22Rv1 (cell line): ENCODE results near the gene GK2.

Experiments used
- H3K27ac ChIP-seq: fragments of 450-650 bp; 2 replicates; pipeline ENCODE4 v1.5.1; 2017
- ZFX ChIP-seq: fragments of 450-650 bp; IDR thresholded peaks from 2 replicates; pipeline ENCODE4 v1.6.1; 2017; ENCODE audit warnings: antibody characterized with exemption, borderline replicate concordance
- TF ChIP-seq, protein P1 (sequence below): fragments of 450-650 bp; IDR thresholded peaks from 2 replicates; pipeline ENCODE4 v1.5.1; 2017; ENCODE audit warnings: mild to moderate bottlenecking

The GK2 gene

DNA sequence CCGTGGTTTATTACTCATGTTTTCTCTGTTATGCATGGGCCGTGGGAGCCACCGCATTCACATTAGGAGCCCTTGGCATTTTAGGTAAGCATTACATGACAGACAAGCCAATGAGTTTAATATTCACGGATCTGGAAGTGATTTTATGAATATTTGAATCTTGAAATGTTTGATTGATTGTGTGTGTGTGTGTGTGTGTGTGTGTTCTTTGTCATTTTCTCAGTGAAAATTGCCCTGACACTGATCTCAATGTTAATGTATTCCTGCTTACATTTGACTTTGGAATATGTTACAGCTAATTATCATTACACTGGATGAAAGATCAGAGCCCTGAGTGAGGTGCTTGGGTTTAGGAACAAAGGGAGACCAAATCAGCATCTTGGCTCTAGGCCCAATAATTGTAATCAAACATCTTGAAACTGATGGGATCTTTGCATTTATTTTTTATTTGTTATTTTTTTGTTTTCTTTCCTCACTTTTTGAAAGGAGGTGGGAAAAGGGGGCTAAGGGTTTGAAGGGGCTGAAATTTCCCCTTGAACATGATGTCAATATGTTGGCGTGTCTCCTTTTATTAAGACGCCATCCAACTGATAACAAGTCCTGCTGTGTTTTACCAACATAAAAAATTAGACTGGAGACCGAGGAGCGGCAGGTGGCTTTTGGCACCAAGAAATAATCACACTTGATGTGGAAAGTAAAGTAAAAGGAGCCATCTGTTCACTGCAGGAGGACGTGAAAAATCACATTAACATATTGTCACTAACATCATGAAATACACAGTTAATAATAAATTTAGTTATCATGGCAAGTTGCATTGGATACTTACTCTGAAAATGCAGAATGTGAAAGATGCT lies 5.2 kb upstream of the GK2 start:
- no peak overlapping the region for H3K27ac ChIP-seq
- TF ChIP-seq, protein P1, sequence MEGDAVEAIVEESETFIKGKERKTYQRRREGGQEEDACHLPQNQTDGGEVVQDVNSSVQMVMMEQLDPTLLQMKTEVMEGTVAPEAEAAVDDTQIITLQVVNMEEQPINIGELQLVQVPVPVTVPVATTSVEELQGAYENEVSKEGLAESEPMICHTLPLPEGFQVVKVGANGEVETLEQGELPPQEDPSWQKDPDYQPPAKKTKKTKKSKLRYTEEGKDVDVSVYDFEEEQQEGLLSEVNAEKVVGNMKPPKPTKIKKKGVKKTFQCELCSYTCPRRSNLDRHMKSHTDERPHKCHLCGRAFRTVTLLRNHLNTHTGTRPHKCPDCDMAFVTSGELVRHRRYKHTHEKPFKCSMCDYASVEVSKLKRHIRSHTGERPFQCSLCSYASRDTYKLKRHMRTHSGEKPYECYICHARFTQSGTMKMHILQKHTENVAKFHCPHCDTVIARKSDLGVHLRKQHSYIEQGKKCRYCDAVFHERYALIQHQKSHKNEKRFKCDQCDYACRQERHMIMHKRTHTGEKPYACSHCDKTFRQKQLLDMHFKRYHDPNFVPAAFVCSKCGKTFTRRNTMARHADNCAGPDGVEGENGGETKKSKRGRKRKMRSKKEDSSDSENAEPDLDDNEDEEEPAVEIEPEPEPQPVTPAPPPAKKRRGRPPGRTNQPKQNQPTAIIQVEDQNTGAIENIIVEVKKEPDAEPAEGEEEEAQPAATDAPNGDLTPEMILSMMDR: no peak
- no peak for TF ChIP-seq ZFX

DNA sequence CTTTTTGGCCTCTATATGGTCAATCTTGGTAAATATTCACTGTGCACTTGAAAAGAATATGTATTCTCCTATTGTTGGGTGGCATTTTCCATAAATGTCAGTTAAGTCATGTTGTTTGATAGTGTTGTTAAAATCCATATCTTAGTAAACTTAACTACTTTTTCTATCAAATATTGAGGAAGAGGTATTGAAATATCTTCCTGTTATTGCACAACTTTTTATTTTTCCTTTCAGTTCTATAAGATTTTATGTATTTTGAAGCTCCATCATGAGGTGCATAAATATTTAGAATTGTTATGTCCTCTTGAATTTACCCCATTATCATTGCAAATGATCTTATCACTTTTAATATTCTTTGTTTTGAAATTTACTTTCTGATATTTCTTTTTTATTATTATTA lies 3.4 kb downstream of the GK2 start:
- no peak overlapping the region for H3K27ac ChIP-seq
- TF ChIP-seq ZFX: no peak
- TF ChIP-seq, protein P1: no peak

DNA sequence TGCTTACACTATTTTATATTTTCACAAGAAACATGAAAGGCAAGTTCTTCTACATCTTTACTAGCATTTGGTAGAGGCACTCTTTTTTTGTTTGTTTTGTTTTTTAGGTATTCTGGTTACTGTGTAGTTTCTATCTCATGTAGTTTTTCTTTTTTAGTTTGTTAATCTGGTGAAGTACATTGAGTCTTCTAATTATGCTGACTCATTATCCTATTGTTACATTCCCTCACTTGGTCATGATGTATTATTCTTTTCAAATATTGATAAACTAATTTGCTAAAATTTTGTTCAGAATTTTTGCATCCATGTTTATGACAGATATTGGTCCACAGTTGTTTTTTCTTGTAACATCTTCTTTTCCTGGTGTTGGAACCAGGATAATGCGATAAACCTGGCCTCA lies 4.7 kb downstream of the GK2 start:
- no peak overlapping the region for H3K27ac ChIP-seq
- no peak for TF ChIP-seq ZFX
- TF ChIP-seq, protein P1: no peak

DNA sequence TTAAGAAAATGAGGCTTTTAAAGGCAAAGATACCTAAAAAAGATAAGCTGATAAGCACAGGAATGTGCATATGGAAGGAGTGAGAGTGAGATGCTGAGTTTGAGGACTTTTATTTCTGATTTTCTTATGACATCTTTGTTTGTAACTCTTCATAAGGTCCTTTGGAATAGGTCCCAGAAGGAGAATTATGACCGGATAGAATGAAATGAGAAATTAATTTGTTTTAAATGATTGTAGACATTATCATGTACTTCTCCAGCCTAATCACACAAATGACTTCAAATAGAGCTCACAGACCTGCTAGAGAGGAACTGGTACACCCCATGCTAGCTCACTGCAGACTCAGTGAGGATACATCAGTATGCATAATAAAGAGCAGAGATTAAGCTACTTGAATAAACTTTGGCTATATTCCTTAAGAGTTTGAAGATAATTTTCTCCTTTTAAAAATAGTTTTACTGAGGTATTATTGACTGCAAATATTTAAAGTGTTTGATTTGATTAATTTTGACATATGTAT lies 5.6 kb downstream of the GK2 start:
- H3K27ac ChIP-seq: no peak overlapping the region
- no peak for TF ChIP-seq ZFX
- TF ChIP-seq, protein P1: no peak

DNA sequence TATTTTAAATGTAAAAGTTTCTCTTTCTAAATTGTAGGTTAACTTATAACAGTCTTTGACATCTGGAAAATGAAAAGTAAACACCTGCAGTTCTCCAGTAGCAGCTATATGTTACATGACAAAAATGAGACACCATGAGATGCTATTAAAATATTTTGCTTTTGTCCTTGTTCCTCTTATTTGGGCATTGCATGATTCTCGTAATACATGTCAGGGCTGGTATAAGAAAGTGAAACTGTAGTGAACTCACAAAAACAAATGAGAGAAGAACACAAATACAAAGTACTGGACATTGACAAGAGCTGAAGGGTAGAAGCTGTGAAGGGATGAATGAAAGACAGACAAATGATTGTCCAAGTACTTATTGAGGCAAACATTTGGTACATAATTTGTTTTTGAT lies 9.0 kb downstream of the GK2 start:
- no peak for TF ChIP-seq ZFX
- TF ChIP-seq, protein P1: no peak
- H3K27ac ChIP-seq: no peak overlapping the region

DNA sequence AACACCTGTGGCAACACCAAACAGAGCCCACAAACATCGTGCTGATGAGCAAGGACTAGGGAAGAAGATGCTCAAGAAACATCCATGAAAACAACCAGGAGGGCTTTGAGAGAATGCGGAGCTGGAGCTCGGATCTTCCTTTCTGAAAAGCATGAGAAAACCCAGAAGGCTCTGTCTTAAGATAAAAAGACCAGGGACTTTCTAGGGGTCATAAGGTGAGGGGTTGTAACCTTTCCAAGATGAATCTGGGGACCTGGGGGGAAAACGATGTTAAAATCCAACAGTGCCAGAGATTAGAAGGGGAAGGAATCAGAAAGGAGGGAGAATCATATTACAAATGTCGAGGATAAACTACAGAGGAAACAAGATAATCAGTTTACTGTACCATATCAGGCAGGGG lies 10.1 kb downstream of the GK2 start:
- H3K27ac ChIP-seq: no peak overlapping the region
- TF ChIP-seq, protein P1: no peak
- no peak for TF ChIP-seq ZFX

DNA sequence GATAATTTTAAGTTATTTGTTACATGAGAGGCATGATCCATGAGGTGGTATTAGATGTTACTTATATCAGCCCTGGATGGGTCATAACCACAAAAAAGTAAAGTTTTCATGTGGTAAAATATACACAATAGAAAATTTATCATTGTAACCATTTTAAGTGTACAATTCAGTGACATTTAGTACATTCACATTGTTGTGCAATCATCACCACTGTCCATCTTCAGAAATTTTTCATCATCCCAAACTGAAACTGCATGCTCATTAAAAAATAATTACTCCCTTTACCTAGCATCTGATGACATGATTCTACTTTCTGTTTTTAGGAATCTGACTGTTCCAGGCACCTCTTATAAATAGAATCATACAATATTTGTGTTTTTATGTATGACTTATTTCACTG lies 11.2 kb downstream of the GK2 start:
- no peak overlapping the region for H3K27ac ChIP-seq
- TF ChIP-seq, protein P1: no peak
- TF ChIP-seq ZFX: no peak
